IMR-90 (cell line): ENCODE data around the gene AUTS2. TPM values are rescaled to one million over a fixed set of nuclear protein-coding genes. Genes with fewer than 3 reads are reported as not detected.

ENCODE experiments used
- ATAC-seq: fragments of 200-7000 bp; cut with Tn5 transposase; 2 replicates; pipeline ENCODE4 v1.9.1; 2020; ENCODE audit warnings: low read depth, mild to moderate bottlenecking, moderate library complexity
- BruUV-seq: library from RNA; stranded (reverse); fragments of 400-500 nt; replicated peaks from 2 replicates; lab custom pipeline; 2021; lab: Mats Ljungman, UMichigan
- CTCF ChIA-PET: fragments of 300-600 bp; formaldehyde crosslinking; extraction: SDS; loops from one replicate; lab custom pipeline; 2021; ENCODE audit warnings: antibody characterized with exemption; lab: Yijun Ruan, JAX
- POLR2A ChIA-PET: fragments of 300-600 bp; sonication (Branson Sonifier 250); formaldehyde crosslinking; loops from one replicate; lab custom pipeline; 2022; ENCODE audit warnings: antibody characterized with exemption; ENCODE audit not compliant: unreplicated experiment; lab: Charles Lee
- DNase-seq: peaks from one replicate; pipeline ENCODE4 v3.0.0; 2013
- H2AFZ ChIP-seq: replicated peaks from 2 replicates; pipeline ENCODE3; 2013; ENCODE audit warnings: low read length, mild to moderate bottlenecking; ENCODE audit not compliant: poor library complexity
- H2AK5ac ChIP-seq: 2 replicates; pipeline ENCODE4 v1.6.1; 2013; ENCODE audit warnings: low read depth, low read length, inconsistent platforms
- H2AK9ac ChIP-seq: replicated peaks from 2 replicates; pipeline ENCODE3; 2013; ENCODE audit warnings: mild to moderate bottlenecking, low read depth, low read length, moderate library complexity; ENCODE audit not compliant: poor library complexity
- H2BK120ac ChIP-seq: 2 replicates; pipeline ENCODE4 v1.6.1; 2013; ENCODE audit warnings: low read depth, low read length, inconsistent platforms
- H2BK15ac ChIP-seq: 3 replicates; pipeline ENCODE4 v1.6.1; 2013; ENCODE audit warnings: low read depth, low read length, inconsistent platforms
- H2BK20ac ChIP-seq: 2 replicates; pipeline ENCODE4 v1.6.1; 2013; ENCODE audit warnings: low read depth, mild to moderate bottlenecking, inconsistent platforms, low read length, moderate library complexity
- H2BK5ac ChIP-seq: 2 replicates; pipeline ENCODE4 v1.6.1; 2013; ENCODE audit warnings: mild to moderate bottlenecking, low read depth, low read length, inconsistent platforms; ENCODE audit not compliant: poor library complexity, severe bottlenecking
- H3K14ac ChIP-seq: replicated peaks from 2 replicates; pipeline ENCODE4 v1.6.1; 2013; ENCODE audit warnings: low read depth, low read length, inconsistent platforms
- H3K18ac ChIP-seq: 2 replicates; pipeline ENCODE4 v1.6.1; 2013; ENCODE audit warnings: low read depth, low read length, control low read depth
- H3K23ac ChIP-seq: 2 replicates; pipeline ENCODE4 v1.6.1; 2013; ENCODE audit warnings: low read depth, low read length, inconsistent platforms
- H3K27ac ChIP-seq: 2 replicates; pipeline ENCODE4 v1.5.1; 2013; ENCODE audit warnings: mild to moderate bottlenecking, control low read depth, low read length; ENCODE audit not compliant: insufficient read depth
- H3K27me3 ChIP-seq: 2 replicates; pipeline ENCODE4 v1.6.1; 2013; ENCODE audit warnings: low read length; ENCODE audit not compliant: control insufficient read depth, insufficient read depth
- H3K36me3 ChIP-seq: 2 replicates; pipeline ENCODE4 v1.6.1; 2013; ENCODE audit warnings: low read length, mixed read lengths; ENCODE audit not compliant: control insufficient read depth, insufficient read depth
- H3K4ac ChIP-seq: 2 replicates; pipeline ENCODE4 v1.6.1; 2013; ENCODE audit warnings: low read depth, low read length, inconsistent platforms
- H3K4me1 ChIP-seq: 2 replicates; pipeline ENCODE4 v1.6.1; 2013; ENCODE audit warnings: low read length, mixed read lengths; ENCODE audit not compliant: control insufficient read depth, insufficient read depth
- H3K4me2 ChIP-seq: 2 replicates; pipeline ENCODE4 v1.6.1; 2013; ENCODE audit warnings: low read depth, mild to moderate bottlenecking, control low read depth, low read length, moderate library complexity
- H3K4me3 ChIP-seq: 2 replicates; pipeline ENCODE4 v1.5.1; 2013; ENCODE audit warnings: low read depth, mild to moderate bottlenecking, control low read depth, low read length, moderate library complexity; ENCODE audit not compliant: insufficient read depth
- H3K56ac ChIP-seq: 2 replicates; pipeline ENCODE4 v1.6.1; 2013; ENCODE audit warnings: low read length, inconsistent platforms; ENCODE audit not compliant: insufficient read depth; ENCODE audit errors: extremely low read depth
- H3K79me1 ChIP-seq, 2 experiments: 2 replicates each; pipeline ENCODE4 v1.6.1; 2013; ENCODE audit warnings: low read length in 2 of 2, inconsistent platforms in 1 of 2, low read depth in 1 of 2
- H3K9ac ChIP-seq: 2 replicates; pipeline ENCODE4 v1.6.1; 2013; ENCODE audit warnings: low read depth, low read length, control low read depth
- H3K9me1 ChIP-seq: 2 replicates; pipeline ENCODE4 v1.6.1; 2013; ENCODE audit warnings: low read length, inconsistent platforms; ENCODE audit not compliant: insufficient read depth
- H3K9me3 ChIP-seq: 2 replicates; pipeline ENCODE4 v1.6.1; 2013; ENCODE audit warnings: low read length; ENCODE audit not compliant: control insufficient read depth, insufficient read depth
- H4K20me1 ChIP-seq: 2 replicates; pipeline ENCODE4 v1.6.1; 2013; ENCODE audit warnings: low read length, inconsistent platforms; ENCODE audit not compliant: insufficient read depth
- H4K5ac ChIP-seq: 2 replicates; pipeline ENCODE4 v1.6.1; 2013; ENCODE audit warnings: mild to moderate bottlenecking, low read depth, low read length, control low read depth
- H4K8ac ChIP-seq, 2 experiments: 2 replicates each; pipeline ENCODE4 v1.6.1; 2013; ENCODE audit warnings: low read depth in 2 of 2, low read length in 2 of 2, control low read depth in 1 of 2, inconsistent platforms in 1 of 2
- H4K91ac ChIP-seq: 2 replicates; pipeline ENCODE4 v1.6.1; 2013; ENCODE audit warnings: low read depth, low read length, inconsistent platforms; ENCODE audit not compliant: insufficient read depth
- POLR2A ChIP-seq: IDR thresholded peaks from 2 replicates; pipeline ENCODE4 v1.6.1; 2012; ENCODE audit warnings: mild to moderate bottlenecking, low read depth, low read length
- RAD21 ChIP-seq: IDR thresholded peaks from 2 replicates; pipeline ENCODE4 v1.6.1; 2012; ENCODE audit warnings: low read length, improper control_type of control experiment
- RCOR1 ChIP-seq: IDR thresholded peaks from 2 replicates; pipeline ENCODE4 v1.6.1; 2012; ENCODE audit warnings: mild to moderate bottlenecking, low read length, improper control_type of control experiment; ENCODE audit not compliant: insufficient replicate concordance
- SMC3 ChIP-seq: fragments of 150-350 bp; IDR thresholded peaks from 2 replicates; pipeline ENCODE4 v1.6.1; 2016; ENCODE audit warnings: low read depth, mild to moderate bottlenecking, antibody characterized with exemption, low read length, moderate library complexity
- WGBS, 2 experiments: methylation state at CpG; one replicate each; pipeline versions ENCODE4 v1.1.5 to v1.1.7; 2013; ENCODE audit warnings: missing lambda C conversion rate in 2 of 2; ENCODE audit not compliant: insufficient read length in 1 of 2; ENCODE audit errors: extremely low coverage in 2 of 2; 5-methylcytosine and 5-hydroxymethylcytosine counted together
- dilution Hi-C: fragments of 300-500 bp; cut with HindIII; formaldehyde crosslinking; loops from one replicate; pipeline ENCODE4 v1.14.3; 2018; ENCODE audit warnings: low sequenced_read_pairs; ENCODE audit not compliant: unreplicated experiment
- in situ Hi-C: fragments of 300-500 bp; cut with MboI; formaldehyde crosslinking; loops from 3 replicates; pipeline ENCODE4 v1.14.3; 2019; ENCODE audit warnings: low sequenced_read_pairs, inconsistent platforms, mixed read lengths
- intact Hi-C: fragments of 100-400 bp; cut with micrococcal nuclease; formaldehyde crosslinking; loops from 2 replicates; pipeline ENCODE4 v1.10.0; 2022
- polyA plus RNA-seq, 3 experiments: library from polyadenylated mRNA; depleted of rRNA; stranded (reverse); fragments of >200 nt; gene quantifications; 2 replicates each; pipeline ENCODE4 v1.2.3, GENCODE V29; 2012; ENCODE audit warnings: low replicate concordance in 1 of 3
- total RNA-seq: library from RNA; depleted of rRNA; stranded (reverse); fragments of >200 nt; gene quantifications from 2 replicates; pipeline ENCODE4 v1.2.3, GENCODE V29; 2012

Gene AUTS2
- total and polyA plus RNA-seq, 2 of the 4 experiments (the other 2 are of a cell fraction) = 0.90 to 3.0 TPM

DNA sequence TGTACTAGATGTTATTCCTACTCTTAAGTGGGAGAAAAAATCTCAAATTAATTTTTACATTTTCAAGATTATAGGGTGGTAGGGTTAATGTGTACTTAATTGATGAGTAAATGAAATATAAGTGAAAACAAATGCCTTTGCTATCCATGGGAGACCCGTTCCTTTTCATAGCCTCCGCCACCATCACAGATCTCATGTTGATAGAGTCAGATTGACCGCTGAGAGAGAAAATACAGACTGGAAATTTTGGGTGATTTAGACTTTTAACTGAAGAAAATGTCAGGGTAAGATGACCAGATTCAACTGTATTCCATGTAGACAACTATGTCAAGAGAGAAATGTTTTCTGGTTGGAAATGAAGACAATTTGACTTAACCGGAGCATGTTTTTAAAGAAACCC, 446.2 kb downstream of the AUTS2 start:
- Histone ChIP-seq H3K4me3 (no peak overlapping the region), H3K9me3 (no peaks in the 10 kb centered on the region), H4K5ac (no peak overlapping the region), H2AFZ (no peak overlapping the region), H2AK9ac (no peak overlapping the region), H4K91ac (no peak overlapping the region), H3K18ac (no peak overlapping the region), H4K8ac (no peak overlapping the region), H2AK5ac (no peak overlapping the region), H3K36me3 (no peaks in the 10 kb centered on the region), H3K4me1 (no peaks in the 10 kb centered on the region), H2BK20ac (no peak overlapping the region), H3K27me3 (no peaks in the 10 kb centered on the region), H3K9ac (no peak overlapping the region), H3K14ac (no peak overlapping the region), H3K4me2 (no peak overlapping the region), H2BK120ac (no peak overlapping the region), H3K27ac (no peak overlapping the region), H3K56ac (no peak overlapping the region), H2BK15ac (no peak overlapping the region), H4K20me1 (no peaks in the 10 kb centered on the region), H3K79me1 (no peaks in the 10 kb centered on the region), H2BK5ac (no peak overlapping the region), H3K23ac (no peak overlapping the region), H3K9me1 (no peaks in the 10 kb centered on the region), H3K4ac (no peak overlapping the region)
- no TSS peak for BruUV-seq
- TF ChIP-seq POLR2A (no peak), RCOR1 (no peak), SMC3 (no peak), RAD21 (no peak)
- DNase-seq (no peak), ATAC-seq (no peak)
- in situ Hi-C loops (no loop called here), intact Hi-C loops (loop anchor here (5.0 kb wide), 1 partner anchor 118 kb away; no protein-coding TSS in a partner anchor), dilution Hi-C loops (no loop called here)
- ChIA-PET CTCF (interaction anchor here (0.6 kb wide), 1 partner anchor 301 kb away, joined by 3 read pairs; no protein-coding TSS in a partner anchor), POLR2A (no interaction called here)
- no CpG with 5 or more reads among the region's 4 CpGs for WGBS, 2 experiments
